ENCODE measurements around the gene UBXN1. TPM values are rescaled to one million over a fixed set of nuclear protein-coding genes. Genes with fewer than 3 reads are reported as not detected.
"Not testable (repeated sequence)": the region's sequence is repeated elsewhere in the genome, so short reads cannot be mapped to it uniquely, and the experiment has no call there.

Gene UBXN1
- total and polyA plus RNA-seq, 3 donors from 2014 or later, result 173 to 196 (median 190) TPM

DNA sequence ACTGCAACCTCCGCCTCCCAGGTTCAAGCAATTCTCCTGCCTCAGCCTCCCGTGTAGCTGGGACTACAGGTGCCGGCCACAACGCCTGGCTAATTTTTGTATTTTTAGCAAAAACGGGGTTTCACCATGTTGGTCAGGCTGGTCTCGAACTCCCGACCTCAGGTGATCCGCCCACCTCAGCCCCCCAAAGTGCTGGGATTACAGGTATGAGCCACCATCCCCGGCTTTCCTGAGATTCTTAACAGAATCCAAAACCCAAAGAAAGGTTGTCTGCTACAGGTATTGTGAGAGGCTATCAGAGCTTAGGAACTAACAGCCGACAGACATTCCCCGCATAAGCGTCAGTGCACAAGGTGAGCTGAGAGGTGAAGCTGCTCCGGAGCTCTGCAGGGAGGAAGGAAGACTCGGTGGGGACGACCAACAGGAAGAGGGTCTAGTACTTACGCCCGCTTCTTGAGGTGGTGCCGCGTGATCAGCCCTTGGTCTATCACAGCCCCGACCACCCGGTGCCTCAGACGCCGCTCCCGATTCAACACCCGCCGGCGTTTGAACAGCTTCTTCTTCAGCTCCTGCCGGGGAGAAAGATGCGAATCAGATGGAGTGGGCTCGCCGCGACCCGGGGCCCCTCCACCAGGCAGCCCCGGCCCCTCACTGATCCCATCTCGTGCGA is 14.3 kb downstream of the UBXN1 start:
- Histone ChIP-seq H3K4me1 (peaks cover 17% of the 10 kb centered on the region), H3K36me3 (ENCODE audit: low read depth, missing control alignments) (no peaks in the 10 kb centered on the region), H3K9me3 (no peaks in the 10 kb centered on the region), H3K4me3 (peak overlapping the region; percentile 80 to 83), H3K27me3 (no peaks in the 10 kb centered on the region), H3K27ac (peak overlapping the region; percentile 81 to 86)
- DNase-seq, result peak; percentile 50
- intact Hi-C loops (cut with DNase I; ENCODE audit: low total_unique reads), result no loop called here
- no peak for TF ChIP-seq POLR2A (IDR thresholded peaks at IDR 0.05)
- TF ChIP-seq, protein P1, sequence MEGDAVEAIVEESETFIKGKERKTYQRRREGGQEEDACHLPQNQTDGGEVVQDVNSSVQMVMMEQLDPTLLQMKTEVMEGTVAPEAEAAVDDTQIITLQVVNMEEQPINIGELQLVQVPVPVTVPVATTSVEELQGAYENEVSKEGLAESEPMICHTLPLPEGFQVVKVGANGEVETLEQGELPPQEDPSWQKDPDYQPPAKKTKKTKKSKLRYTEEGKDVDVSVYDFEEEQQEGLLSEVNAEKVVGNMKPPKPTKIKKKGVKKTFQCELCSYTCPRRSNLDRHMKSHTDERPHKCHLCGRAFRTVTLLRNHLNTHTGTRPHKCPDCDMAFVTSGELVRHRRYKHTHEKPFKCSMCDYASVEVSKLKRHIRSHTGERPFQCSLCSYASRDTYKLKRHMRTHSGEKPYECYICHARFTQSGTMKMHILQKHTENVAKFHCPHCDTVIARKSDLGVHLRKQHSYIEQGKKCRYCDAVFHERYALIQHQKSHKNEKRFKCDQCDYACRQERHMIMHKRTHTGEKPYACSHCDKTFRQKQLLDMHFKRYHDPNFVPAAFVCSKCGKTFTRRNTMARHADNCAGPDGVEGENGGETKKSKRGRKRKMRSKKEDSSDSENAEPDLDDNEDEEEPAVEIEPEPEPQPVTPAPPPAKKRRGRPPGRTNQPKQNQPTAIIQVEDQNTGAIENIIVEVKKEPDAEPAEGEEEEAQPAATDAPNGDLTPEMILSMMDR (IDR thresholded peaks at IDR 0.05), result no peak
- WGBS, 2 donors, result 3 to 4% methylated on average over 25 to 27 of the region's 36 CpGs

DNA sequence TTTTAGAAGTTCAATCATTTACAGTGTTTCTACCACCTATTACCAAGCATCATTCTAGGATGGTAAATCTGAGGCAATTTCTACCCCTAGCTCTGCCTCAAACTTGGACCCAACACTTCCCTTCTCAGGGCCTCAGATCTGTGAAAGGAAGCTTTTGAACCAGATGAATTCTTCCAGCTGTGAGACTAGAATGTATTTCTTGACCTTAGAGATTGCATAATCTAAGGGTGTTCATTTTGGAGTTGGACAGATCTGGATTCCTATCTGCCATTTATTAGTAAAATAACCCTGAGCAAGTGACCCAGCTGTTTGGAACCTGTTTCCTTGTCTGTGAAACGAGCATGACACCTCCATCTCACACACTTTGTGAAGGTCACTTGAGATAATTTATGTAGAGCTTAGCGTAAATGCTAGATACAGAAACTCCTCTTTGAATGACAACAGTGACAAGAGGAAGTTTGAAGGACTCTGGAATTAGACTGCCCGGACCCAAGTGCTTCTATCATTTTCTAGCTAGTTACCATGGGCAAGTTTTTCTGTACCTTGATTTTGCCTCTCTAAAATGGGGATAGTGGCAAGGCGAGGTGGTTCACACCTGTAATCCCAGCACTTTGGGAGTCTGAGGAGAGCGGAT is 22.0 kb downstream of the UBXN1 start:
- 52 to 63% methylated on average over 5 of the region's 5 CpGs for WGBS, 2 donors
- Histone ChIP-seq H3K4me1 (peaks cover 6% of the 10 kb centered on the region), H3K27me3 (no peaks in the 10 kb centered on the region), H3K27ac (no peak overlapping the region), H3K4me3 (no peak overlapping the region), H3K36me3 (ENCODE audit: low read depth, missing control alignments) (no peaks in the 10 kb centered on the region), H3K9me3 (no peaks in the 10 kb centered on the region)
- intact Hi-C loops (cut with DNase I; ENCODE audit: low total_unique reads), result no loop called here
- no peak for TF ChIP-seq POLR2A (IDR thresholded peaks at IDR 0.05)
- TF ChIP-seq, protein P1 (IDR thresholded peaks at IDR 0.05), result no peak
- DNase-seq, result no peak

DNA sequence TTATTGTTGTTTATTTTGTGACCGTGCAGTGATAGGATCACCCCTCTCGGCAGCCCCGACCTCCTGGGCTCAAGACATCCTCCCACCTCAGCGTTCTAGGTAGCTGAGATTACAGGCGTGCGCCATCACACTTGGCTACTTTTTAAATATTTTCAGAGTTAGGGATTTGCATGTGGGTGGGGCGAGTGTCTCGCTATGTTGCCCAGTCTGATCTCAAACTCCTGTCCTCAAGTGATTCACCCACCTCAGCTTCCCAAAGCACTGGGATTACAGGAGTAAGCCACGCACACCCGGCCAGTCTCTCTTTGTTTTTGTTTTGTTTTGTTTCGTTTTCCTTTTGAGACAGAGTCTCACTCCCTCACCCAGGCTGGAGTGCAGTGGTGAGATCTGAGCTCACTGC is 24.6 kb downstream of the UBXN1 start:
- no peak overlapping the region for H3K27ac ChIP-seq
- peaks cover 12% of the 10 kb centered on the region for H3K4me1 ChIP-seq
- H3K4me3 ChIP-seq, result no peak overlapping the region
- H3K36me3 ChIP-seq (ENCODE audit: low read depth, missing control alignments), result no peaks in the 10 kb centered on the region
- no peak for DNase-seq
- WGBS, 2 donors, result 65 to 70% methylated on average over 11 of the region's 11 CpGs
- no peaks in the 10 kb centered on the region for H3K27me3 ChIP-seq
- no peaks in the 10 kb centered on the region for H3K9me3 ChIP-seq
- TF ChIP-seq POLR2A (IDR thresholded peaks at IDR 0.05), result no peak
- TF ChIP-seq, protein P1 (IDR thresholded peaks at IDR 0.05), result no peak
- intact Hi-C loops (cut with DNase I; ENCODE audit: low total_unique reads), result no loop called here

DNA sequence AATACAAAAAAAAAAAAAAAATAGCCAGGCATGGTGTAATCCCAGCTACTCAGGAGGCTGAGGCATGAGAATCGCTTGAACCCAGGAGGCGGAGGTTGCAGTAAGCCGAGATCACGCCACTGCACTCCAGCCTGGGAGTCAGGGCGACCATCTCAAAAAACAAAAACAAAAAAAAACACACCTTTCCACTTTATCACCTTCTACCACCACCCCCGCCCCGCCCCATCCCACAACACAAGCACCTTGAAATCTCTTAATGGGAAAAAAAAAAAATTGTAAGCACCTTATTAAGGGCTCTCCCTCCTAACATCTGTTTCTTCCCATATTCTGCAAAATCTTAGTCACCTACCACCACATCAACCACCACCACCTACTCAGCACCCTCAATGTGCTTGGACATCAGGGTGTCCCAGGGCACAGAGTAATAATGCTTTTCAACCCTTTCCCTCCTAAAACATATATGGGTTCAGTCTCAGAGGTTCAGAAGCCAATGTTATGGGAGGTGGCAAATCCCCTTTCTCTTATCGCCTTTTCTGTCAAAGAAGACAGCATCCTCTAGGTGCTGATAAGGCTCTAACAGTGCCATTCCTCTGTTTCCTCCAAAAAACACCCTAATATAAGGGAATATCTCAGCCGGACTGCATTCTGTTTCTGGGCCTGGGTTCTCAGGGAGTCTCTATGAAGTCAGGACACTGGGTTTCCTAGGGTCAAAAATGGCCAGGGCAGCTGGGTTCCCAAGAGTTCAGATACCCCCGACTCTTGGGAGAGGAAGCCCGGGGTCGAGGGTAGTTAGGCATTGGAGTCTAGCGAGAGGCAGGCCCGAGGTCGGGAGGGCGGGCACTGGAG is 26.5 kb downstream of the UBXN1 start:
- H3K27me3 ChIP-seq, result no peaks in the 10 kb centered on the region
- H3K4me3 ChIP-seq, result peak overlapping the region; percentile 78 to 87
- 36 to 38% methylated on average over 15 to 16 of the region's 16 CpGs for WGBS, 2 donors
- intact Hi-C loops (cut with DNase I; ENCODE audit: low total_unique reads), result no loop called here
- no peak for DNase-seq
- peaks cover 12% of the 10 kb centered on the region for H3K4me1 ChIP-seq
- TF ChIP-seq, protein P1 (IDR thresholded peaks at IDR 0.05), result no peak
- no peak for TF ChIP-seq POLR2A (IDR thresholded peaks at IDR 0.05)
- H3K36me3 ChIP-seq (ENCODE audit: low read depth, missing control alignments), result no peaks in the 10 kb centered on the region
- no peaks in the 10 kb centered on the region for H3K9me3 ChIP-seq
- peak overlapping the region; percentile 60 to 92 for H3K27ac ChIP-seq

DNA sequence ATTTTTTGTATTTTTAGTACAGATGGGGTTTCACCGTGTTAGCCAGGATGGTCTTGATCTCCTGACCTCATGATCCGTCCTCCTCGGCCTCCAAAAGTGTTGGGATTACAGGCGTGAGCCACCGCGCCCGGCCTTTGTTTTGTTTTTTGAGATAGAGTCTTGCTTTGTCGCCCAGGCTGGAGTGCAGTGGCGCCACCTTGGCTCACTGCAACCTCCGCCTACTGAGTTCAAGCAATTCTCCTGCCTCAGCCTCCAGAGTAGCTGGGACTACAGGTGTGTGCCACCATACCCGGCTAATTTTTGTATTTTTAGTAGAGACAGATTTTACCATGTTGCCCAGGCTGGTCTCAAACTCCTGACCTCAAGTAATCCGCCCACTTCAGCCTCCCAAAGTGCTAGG is 28.6 kb downstream of the UBXN1 start:
- H3K27me3 ChIP-seq; H3K36me3 ChIP-seq (ENCODE audit: low read depth, missing control alignments); H3K4me3 ChIP-seq; H3K9me3 ChIP-seq; intact Hi-C loops (cut with DNase I; ENCODE audit: low total_unique reads); DNase-seq; H3K27ac ChIP-seq: not testable (repeated sequence)
- 91 to 94% methylated on average over 12 of the region's 12 CpGs for WGBS, 2 donors
- peaks cover 17% of the 10 kb centered on the region for H3K4me1 ChIP-seq
